Measurements from ENCODE around the gene ITGAE.

- TF ChIP-seq POLR2A (IDR thresholded peaks at IDR 0.05) = no peak
- TF ChIP-seq, protein P1, sequence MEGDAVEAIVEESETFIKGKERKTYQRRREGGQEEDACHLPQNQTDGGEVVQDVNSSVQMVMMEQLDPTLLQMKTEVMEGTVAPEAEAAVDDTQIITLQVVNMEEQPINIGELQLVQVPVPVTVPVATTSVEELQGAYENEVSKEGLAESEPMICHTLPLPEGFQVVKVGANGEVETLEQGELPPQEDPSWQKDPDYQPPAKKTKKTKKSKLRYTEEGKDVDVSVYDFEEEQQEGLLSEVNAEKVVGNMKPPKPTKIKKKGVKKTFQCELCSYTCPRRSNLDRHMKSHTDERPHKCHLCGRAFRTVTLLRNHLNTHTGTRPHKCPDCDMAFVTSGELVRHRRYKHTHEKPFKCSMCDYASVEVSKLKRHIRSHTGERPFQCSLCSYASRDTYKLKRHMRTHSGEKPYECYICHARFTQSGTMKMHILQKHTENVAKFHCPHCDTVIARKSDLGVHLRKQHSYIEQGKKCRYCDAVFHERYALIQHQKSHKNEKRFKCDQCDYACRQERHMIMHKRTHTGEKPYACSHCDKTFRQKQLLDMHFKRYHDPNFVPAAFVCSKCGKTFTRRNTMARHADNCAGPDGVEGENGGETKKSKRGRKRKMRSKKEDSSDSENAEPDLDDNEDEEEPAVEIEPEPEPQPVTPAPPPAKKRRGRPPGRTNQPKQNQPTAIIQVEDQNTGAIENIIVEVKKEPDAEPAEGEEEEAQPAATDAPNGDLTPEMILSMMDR (IDR thresholded peaks at IDR 0.05) = no peak
Observed at GRCh38 chr17:3719265-3719664, 81.7 kb downstream of the ITGAE start.

All from prostate gland (tissue), 2 donors.